Ramos (cell line): ENCODE measurements around the gene MYF6.

ENCODE experiments used
- in situ Hi-C: fragments of 300-500 bp; cut with MboI; formaldehyde crosslinking; loops from one replicate; pipeline ENCODE4 v1.14.3; 2022; ENCODE audit warnings: low sequenced_read_pairs; ENCODE audit not compliant: unreplicated experiment

The MYF6 gene

DNA sequence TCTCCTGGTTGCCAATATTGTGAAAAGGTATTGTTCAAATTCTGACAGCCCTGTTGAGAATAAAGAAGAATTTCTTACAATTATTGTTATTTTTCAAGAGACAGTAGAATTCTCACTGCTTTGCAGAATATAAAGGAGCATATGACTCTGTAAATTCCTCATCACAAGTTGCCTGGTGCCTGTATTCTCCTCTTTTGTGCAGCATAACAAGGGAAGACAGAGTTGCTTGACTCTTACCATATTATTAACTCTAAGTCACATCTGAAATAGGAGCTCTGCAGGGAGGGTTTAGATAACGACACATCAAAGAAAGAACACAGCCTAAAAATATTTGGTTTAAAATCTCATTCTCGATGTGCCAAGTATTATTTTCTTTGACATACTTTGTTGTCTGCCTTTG lies 40.4 kb downstream of the MYF6 start:
- in situ Hi-C loops = no loop called here

DNA sequence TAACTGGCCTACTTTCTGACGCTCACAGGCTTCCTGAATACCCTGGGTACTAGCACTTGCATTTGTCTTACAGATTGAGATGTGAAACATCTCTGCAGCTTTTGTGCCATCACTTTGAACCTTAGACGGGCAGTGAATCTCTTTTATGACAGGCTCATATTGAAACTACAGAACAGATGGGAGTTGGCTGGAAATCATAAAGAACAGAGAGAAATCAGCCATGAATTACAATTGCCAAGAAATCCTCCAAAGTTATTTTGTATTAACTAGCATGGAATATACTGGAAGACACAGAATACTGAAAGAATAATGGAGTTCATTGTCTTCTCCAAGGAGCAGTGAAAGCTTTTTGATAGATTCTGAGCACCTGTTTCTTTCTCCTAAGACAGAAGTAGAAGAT lies 42.0 kb downstream of the MYF6 start:
- in situ Hi-C loops = no loop called here

DNA sequence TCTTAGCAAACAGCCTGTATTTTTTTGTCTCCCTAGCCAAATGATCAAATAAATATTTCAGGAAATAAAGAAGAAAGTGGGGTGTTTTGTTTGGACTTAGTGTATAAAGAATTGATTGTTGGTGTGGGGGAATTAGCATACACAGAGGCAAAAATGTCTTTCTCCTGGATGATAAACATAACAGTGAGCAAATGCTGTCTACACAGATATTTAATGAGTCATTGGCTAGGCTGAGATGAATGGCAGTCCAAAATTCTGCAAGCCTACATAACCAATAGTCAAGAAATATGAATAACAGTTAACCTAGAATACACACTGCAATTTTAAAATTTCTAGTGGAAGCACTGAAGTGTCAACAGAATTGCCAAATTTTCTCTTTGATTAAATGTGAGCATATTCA lies 45.0 kb downstream of the MYF6 start:
- in situ Hi-C loops = loop anchor here (25.0 kb wide), 1 partner anchor 340 kb away; no protein-coding TSS in a partner anchor

DNA sequence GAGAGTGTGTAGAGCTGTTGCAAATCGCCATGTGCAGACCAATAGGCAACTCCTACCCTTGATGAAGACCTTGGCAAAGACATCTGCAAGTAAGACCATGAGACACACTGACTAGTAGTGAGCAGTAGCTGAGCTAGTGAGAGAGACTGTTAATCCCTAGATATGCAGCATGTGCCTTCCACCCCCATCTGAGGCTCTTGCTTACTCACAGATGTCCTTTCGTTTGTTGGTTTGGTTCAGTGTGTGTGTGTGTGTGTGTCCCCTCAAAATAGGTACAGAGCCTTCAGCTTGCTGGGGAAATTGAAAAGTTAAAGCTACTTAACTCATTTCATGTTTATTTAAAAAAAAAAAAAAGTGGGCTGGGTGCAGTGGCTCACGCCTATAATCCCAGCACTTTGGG lies 46.8 kb downstream of the MYF6 start:
- in situ Hi-C loops = loop anchor here (25.0 kb wide), 1 partner anchor 342 kb away; no protein-coding TSS in a partner anchor

DNA sequence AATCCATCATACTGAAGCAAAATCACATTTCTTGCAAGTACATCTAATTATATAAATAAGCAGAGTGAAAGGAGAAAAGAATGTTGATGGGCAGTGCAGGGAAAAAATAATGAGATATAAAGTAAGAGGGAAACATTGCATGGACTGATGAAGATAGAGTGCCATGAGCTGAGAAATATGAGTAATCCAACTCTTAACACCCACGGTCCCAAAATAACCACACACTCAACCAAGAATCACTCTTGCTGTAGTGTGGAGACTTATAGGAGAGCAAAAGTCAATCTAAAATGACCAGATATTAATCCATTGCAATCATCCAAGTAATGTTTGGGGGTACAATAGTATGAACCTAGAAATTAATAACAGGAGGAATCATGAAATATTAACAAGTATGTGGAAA lies 49.4 kb downstream of the MYF6 start:
- in situ Hi-C loops = loop anchor here (25.0 kb wide), 1 partner anchor 345 kb away; no protein-coding TSS in a partner anchor
